GM18519 (cell line): Measurements from ENCODE around the gene CFAP61.

Source experiments
- ATAC-seq: cut with Tn5 transposase; IDR thresholded peaks from one replicate; pipeline ENCODE4 v1.9.1; 2021; ENCODE audit warnings: mild to moderate bottlenecking, moderate library complexity; ENCODE audit not compliant: unreplicated experiment, low FRiP score

CFAP61 gene

GRCh38 chr20:20303320-20303719, 251.0 kb downstream of the CFAP61 start:
- ATAC-seq = no peak

GRCh38 chr20:20303742-20304141, 251.4 kb downstream of the CFAP61 start:
- no peak for ATAC-seq

GRCh38 chr20:20304942-20305341, 252.6 kb downstream of the CFAP61 start:
- no peak for ATAC-seq

- ATAC-seq = no peak
Measured at GRCh38 chr20:20312562-20312961, 260.2 kb downstream of the CFAP61 start.

GRCh38 chr20:20317195-20317594, 264.9 kb downstream of the CFAP61 start:
- ATAC-seq = peak; percentile 75

- no peak for ATAC-seq
Measured at GRCh38 chr20:20317621-20318364, 265.5 kb downstream of the CFAP61 start.

GRCh38 chr20:20318365-20319161, 266.2 kb downstream of the CFAP61 start:
- no peak for ATAC-seq

- no peak for ATAC-seq
Measured at GRCh38 chr20:20321134-20321533, 268.8 kb downstream of the CFAP61 start.

- ATAC-seq = no peak
Measured at GRCh38 chr20:20321917-20322316, 269.6 kb downstream of the CFAP61 start.

GRCh38 chr20:20322912-20323311, 270.6 kb downstream of the CFAP61 start:
- no peak for ATAC-seq

- ATAC-seq = no peak
Measured at GRCh38 chr20:20327746-20328145, 275.4 kb downstream of the CFAP61 start.

- no peak for ATAC-seq
Measured at GRCh38 chr20:20329564-20329963, 277.2 kb downstream of the CFAP61 start.

- no peak for ATAC-seq
Measured at GRCh38 chr20:20331156-20331555, 278.8 kb downstream of the CFAP61 start.

- ATAC-seq = no peak
Measured at GRCh38 chr20:20331817-20332216, 279.5 kb downstream of the CFAP61 start.

GRCh38 chr20:20333866-20334265, 281.5 kb downstream of the CFAP61 start:
- ATAC-seq = no peak

GRCh38 chr20:20334489-20334888, 282.2 kb downstream of the CFAP61 start:
- peak; percentile 87 for ATAC-seq

- no peak for ATAC-seq
Measured at GRCh38 chr20:20338133-20338730, 285.9 kb downstream of the CFAP61 start.

- no peak for ATAC-seq
Measured at GRCh38 chr20:20340443-20340842, 288.1 kb downstream of the CFAP61 start.

GRCh38 chr20:20341371-20341770, 289.0 kb downstream of the CFAP61 start:
- ATAC-seq = no peak

- no peak for ATAC-seq
Measured at GRCh38 chr20:20342066-20342465, 289.7 kb downstream of the CFAP61 start.

GRCh38 chr20:20343932-20344331, 291.6 kb downstream of the CFAP61 start:
- no peak for ATAC-seq
